GM23338 (cell line): ENCODE measurements around the gene UBE2D3. TPM values are rescaled to one million over a fixed set of nuclear protein-coding genes. Genes with fewer than 3 reads are reported as not detected.

Experiments used
- ATAC-seq: fragments of 200-7000 bp; cut with Tn5 transposase; 3 replicates; pipeline ENCODE4 v1.9.1; 2020
- DNase-seq: peaks from one replicate; pipeline ENCODE4 v3.0.0-alpha.2; 2015; ENCODE audit warnings: low spot score
- H2AFZ ChIP-seq: fragments of 200-600 bp; sonication (generic); 2 replicates; pipeline ENCODE4 v1.8.0; 2016; ENCODE audit warnings: antibody characterized with exemption, mild to moderate bottlenecking, moderate library complexity
- H3F3A ChIP-seq: fragments of 200-600 bp; sonication (generic); replicated peaks from 2 replicates; pipeline ENCODE4 v1.8.0; 2017; ENCODE audit warnings: antibody characterized with exemption, mixed run types, low read depth
- H3K27ac ChIP-seq: fragments of 200-600 bp; sonication (generic); 2 replicates; pipeline ENCODE4 v1.6.1; 2016; ENCODE audit warnings: low read depth
- H3K27me3 ChIP-seq: fragments of 200-600 bp; sonication (generic); 2 replicates; pipeline ENCODE4 v1.8.0; 2016; ENCODE audit warnings: mild to moderate bottlenecking, mixed run types, moderate library complexity; ENCODE audit not compliant: insufficient read depth
- H3K36me3 ChIP-seq: fragments of 200-600 bp; sonication (generic); 2 replicates; pipeline ENCODE4 v1.8.0; 2016; ENCODE audit warnings: mild to moderate bottlenecking; ENCODE audit not compliant: insufficient read depth
- H3K4me1 ChIP-seq: fragments of 200-600 bp; sonication (generic); 2 replicates; pipeline ENCODE4 v1.8.0; 2016; ENCODE audit warnings: mild to moderate bottlenecking, moderate library complexity; ENCODE audit not compliant: insufficient read depth
- H3K4me2 ChIP-seq: fragments of 200-600 bp; sonication (generic); 2 replicates; pipeline ENCODE4 v1.7.1; 2017; ENCODE audit warnings: mixed run types
- H3K4me3 ChIP-seq: fragments of 200-600 bp; sonication (generic); 2 replicates; pipeline ENCODE4 v1.6.1; 2016; ENCODE audit warnings: mixed run types
- H3K79me2 ChIP-seq: fragments of 200-600 bp; sonication (generic); replicated peaks from 2 replicates; pipeline ENCODE4 v1.8.0; 2017; ENCODE audit warnings: mild to moderate bottlenecking; ENCODE audit not compliant: insufficient read depth
- H3K9me2 ChIP-seq: fragments of 200-600 bp; sonication (generic); 2 replicates; pipeline ENCODE4 v1.8.0; 2017; ENCODE audit not compliant: insufficient read depth
- H4K20me1 ChIP-seq: fragments of 200-600 bp; sonication (generic); replicated peaks from 2 replicates; pipeline ENCODE4 v1.8.0; 2017; ENCODE audit warnings: mild to moderate bottlenecking; ENCODE audit not compliant: insufficient read depth
- H3K27ac Mint-ChIP-seq: 2 replicates; pipeline ENCODE4 v1.8.0; 2020; ENCODE audit warnings: inconsistent platforms, mild to moderate bottlenecking, moderate library complexity, mixed read lengths
- H3K27me3 Mint-ChIP-seq: 3 replicates; pipeline ENCODE4 v1.8.0; 2022; ENCODE audit warnings: low read depth, mild to moderate bottlenecking, moderate library complexity, mixed read lengths, inconsistent platforms; ENCODE audit not compliant: insufficient read depth, poor library complexity
- H3K36me3 Mint-ChIP-seq: 3 replicates; pipeline ENCODE4 v1.8.0; 2021; ENCODE audit warnings: low read depth, mild to moderate bottlenecking, inconsistent platforms, moderate library complexity, mixed read lengths
- H3K4me1 Mint-ChIP-seq: 3 replicates; pipeline ENCODE4 v1.8.0; 2020; ENCODE audit warnings: mild to moderate bottlenecking, inconsistent platforms, mixed read lengths
- H3K4me3 Mint-ChIP-seq: 3 replicates; pipeline ENCODE4 v1.8.0; 2021; ENCODE audit warnings: moderate library complexity, mild to moderate bottlenecking, inconsistent platforms, mixed read lengths
- H3K9me3 Mint-ChIP-seq: 3 replicates; pipeline ENCODE4 v1.8.0; 2020; ENCODE audit warnings: moderate library complexity, mild to moderate bottlenecking, inconsistent platforms, mixed read lengths
- CREB1 ChIP-seq: fragments of 250-450 bp; sonication (Bioruptor Pico); IDR thresholded peaks from 2 replicates; pipeline ENCODE4 v1.5.0; 2020; ENCODE audit warnings: low read depth, mild to moderate bottlenecking, moderate library complexity
- CTCF ChIP-seq, 2 experiments: fragments of 200-600 bp in 1 of 2; sonication (generic) in 1 of 2; conservative IDR thresholded peaks; 2 replicates each; pipeline versions ENCODE4 v1.5.1 to v1.6.1; 2016 to 2017; ENCODE audit warnings: antibody characterized with exemption in 2 of 2, low read depth in 2 of 2, mild to moderate bottlenecking in 2 of 2, moderate library complexity in 1 of 2
- ETS1 ChIP-seq: IDR thresholded peaks from 2 replicates; pipeline ENCODE4 v1.6.1; 2016; ENCODE audit warnings: antibody characterized with exemption
- EZH2 ChIP-seq: fragments of 200-600 bp; sonication (generic); IDR thresholded peaks from one replicate; pipeline ENCODE4 v1.8.0; 2017; ENCODE audit warnings: antibody characterized with exemption, mild to moderate bottlenecking, low read depth; ENCODE audit not compliant: unreplicated experiment
- JUNB ChIP-seq: IDR thresholded peaks from one replicate; pipeline ENCODE4 v1.6.1; 2016; ENCODE audit warnings: antibody characterized with exemption; ENCODE audit not compliant: unreplicated experiment
- NANOG ChIP-seq: IDR thresholded peaks from 2 replicates; pipeline ENCODE4 v1.6.1; 2016; ENCODE audit warnings: antibody characterized with exemption, borderline replicate concordance
- STAT1 ChIP-seq: IDR thresholded peaks from one replicate; pipeline ENCODE4 v1.6.1; 2016; ENCODE audit warnings: antibody characterized with exemption; ENCODE audit not compliant: unreplicated experiment
- ZNF114 ChIP-seq: fragments of 250-450 bp; sonication (Bioruptor Pico); IDR thresholded peaks from 2 replicates; pipeline ENCODE4 v1.5.0; 2020; ENCODE audit warnings: mild to moderate bottlenecking, moderate library complexity
- ZNF331 ChIP-seq: fragments of 250-450 bp; sonication (Bioruptor Pico); IDR thresholded peaks from 2 replicates; pipeline ENCODE4 v1.5.0; 2020; ENCODE audit warnings: low read depth, mild to moderate bottlenecking, moderate library complexity
- polyA plus RNA-seq: library from polyadenylated mRNA; unstranded; fragments of >200 nt; fragmentation: Nextera tagmentation; extraction: Ambion mirVana; gene quantifications from 2 replicates; pipeline ENCODE4 v1.2.1, GENCODE V29; 2016
- total RNA-seq: library from RNA; depleted of rRNA; stranded (reverse); fragments of >200 nt; shearing (Covaris generic); gene quantifications from 2 replicates; pipeline ENCODE4 v1.2.3, GENCODE V29; 2014
- TF ChIP-seq, protein P1 (sequence below): fragments of 250-450 bp; sonication (Bioruptor Pico); IDR thresholded peaks from 2 replicates; pipeline ENCODE4 v1.5.0; 2020; ENCODE audit warnings: mild to moderate bottlenecking, moderate library complexity
- TF ChIP-seq, protein P2 (sequence below): IDR thresholded peaks from one replicate; pipeline ENCODE4 v1.6.1; 2018; ENCODE audit warnings: antibody characterized with exemption; ENCODE audit not compliant: unreplicated experiment

UBE2D3 gene
- total and polyA plus RNA-seq, 2 experiments from 2014 or later = 250 to 498 TPM

DNA sequence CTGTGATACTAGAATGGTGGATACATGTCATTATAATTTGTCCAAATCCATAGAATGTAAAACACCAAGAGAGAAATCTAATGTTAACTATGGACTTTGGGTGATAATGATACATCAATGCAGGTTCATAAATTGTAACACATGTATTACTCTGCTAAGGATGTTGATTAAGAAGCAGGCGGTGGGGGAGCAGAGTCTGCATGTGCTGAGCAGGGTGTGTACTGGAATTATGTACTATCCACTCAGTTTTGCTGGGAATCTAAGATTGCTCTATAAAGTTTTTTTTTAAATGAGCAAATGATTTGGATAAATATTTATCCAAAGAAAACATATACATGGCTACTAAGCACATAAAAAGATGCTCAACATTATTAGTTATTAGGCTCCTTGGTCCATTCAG, 51.5 kb downstream of the UBE2D3 start:
- no peaks in the 10 kb centered on the region for H3K9me3 Mint-ChIP-seq

More for the DNA sequence above, 51.5 kb downstream of the UBE2D3 start:
- Mint-ChIP-seq H3K27ac (no peak overlapping the region), H3K4me1 (no peaks in the 10 kb centered on the region), H3K4me3 (no peak overlapping the region), H3K27me3 (no peaks in the 10 kb centered on the region), H3K36me3 (no peaks in the 10 kb centered on the region)
- Histone ChIP-seq H3K79me2 (no peaks in the 10 kb centered on the region), H3K27ac (no peak overlapping the region), H3K9me2 (no peaks in the 10 kb centered on the region), H3K4me1 (no peaks in the 10 kb centered on the region), H3K4me2 (no peak overlapping the region), H3K27me3 (no peaks in the 10 kb centered on the region), H3K36me3 (no peaks in the 10 kb centered on the region), H2AFZ (no peak overlapping the region), H3K4me3 (no peak overlapping the region), H4K20me1 (no peaks in the 10 kb centered on the region), H3F3A (no peaks in the 10 kb centered on the region)
- TF ChIP-seq, protein P1, sequence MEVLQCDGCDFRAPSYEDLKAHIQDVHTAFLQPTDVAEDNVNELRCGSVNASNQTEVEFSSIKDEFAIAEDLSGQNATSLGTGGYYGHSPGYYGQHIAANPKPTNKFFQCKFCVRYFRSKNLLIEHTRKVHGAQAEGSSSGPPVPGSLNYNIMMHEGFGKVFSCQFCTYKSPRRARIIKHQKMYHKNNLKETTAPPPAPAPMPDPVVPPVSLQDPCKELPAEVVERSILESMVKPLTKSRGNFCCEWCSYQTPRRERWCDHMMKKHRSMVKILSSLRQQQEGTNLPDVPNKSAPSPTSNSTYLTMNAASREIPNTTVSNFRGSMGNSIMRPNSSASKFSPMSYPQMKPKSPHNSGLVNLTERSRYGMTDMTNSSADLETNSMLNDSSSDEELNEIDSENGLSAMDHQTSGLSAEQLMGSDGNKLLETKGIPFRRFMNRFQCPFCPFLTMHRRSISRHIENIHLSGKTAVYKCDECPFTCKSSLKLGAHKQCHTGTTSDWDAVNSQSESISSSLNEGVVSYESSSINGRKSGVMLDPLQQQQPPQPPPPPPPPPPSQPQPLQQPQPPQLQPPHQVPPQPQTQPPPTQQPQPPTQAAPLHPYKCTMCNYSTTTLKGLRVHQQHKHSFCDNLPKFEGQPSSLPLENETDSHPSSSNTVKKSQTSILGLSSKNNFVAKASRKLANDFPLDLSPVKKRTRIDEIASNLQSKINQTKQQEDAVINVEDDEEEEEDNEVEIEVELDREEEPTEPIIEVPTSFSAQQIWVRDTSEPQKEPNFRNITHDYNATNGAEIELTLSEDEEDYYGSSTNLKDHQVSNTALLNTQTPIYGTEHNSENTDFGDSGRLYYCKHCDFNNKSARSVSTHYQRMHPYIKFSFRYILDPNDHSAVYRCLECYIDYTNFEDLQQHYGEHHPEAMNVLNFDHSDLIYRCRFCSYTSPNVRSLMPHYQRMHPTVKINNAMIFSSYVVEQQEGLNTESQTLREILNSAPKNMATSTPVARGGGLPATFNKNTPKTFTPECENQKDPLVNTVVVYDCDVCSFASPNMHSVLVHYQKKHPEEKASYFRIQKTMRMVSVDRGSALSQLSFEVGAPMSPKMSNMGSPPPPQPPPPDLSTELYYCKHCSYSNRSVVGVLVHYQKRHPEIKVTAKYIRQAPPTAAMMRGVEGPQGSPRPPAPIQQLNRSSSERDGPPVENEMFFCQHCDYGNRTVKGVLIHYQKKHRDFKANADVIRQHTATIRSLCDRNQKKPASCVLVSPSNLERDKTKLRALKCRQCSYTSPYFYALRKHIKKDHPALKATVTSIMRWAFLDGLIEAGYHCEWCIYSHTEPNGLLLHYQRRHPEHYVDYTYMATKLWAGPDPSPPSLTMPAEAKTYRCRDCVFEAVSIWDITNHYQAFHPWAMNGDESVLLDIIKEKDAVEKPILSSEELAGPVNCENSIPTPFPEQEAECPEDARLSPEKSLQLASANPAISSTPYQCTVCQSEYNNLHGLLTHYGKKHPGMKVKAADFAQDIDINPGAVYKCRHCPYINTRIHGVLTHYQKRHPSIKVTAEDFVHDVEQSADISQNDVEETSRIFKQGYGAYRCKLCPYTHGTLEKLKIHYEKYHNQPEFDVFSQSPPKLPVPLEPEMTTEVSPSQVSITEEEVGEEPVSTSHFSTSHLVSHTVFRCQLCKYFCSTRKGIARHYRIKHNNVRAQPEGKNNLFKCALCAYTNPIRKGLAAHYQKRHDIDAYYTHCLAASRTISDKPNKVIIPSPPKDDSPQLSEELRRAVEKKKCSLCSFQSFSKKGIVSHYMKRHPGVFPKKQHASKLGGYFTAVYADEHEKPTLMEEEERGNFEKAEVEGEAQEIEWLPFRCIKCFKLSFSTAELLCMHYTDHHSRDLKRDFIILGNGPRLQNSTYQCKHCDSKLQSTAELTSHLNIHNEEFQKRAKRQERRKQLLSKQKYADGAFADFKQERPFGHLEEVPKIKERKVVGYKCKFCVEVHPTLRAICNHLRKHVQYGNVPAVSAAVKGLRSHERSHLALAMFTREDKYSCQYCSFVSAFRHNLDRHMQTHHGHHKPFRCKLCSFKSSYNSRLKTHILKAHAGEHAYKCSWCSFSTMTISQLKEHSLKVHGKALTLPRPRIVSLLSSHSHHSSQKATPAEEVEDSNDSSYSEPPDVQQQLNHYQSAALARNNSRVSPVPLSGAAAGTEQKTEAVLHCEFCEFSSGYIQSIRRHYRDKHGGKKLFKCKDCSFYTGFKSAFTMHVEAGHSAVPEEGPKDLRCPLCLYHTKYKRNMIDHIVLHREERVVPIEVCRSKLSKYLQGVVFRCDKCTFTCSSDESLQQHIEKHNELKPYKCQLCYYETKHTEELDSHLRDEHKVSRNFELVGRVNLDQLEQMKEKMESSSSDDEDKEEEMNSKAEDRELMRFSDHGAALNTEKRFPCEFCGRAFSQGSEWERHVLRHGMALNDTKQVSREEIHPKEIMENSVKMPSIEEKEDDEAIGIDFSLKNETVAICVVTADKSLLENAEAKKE = no peak
- TF ChIP-seq CREB1 (CRISPR knock-in tag) (no peak), EZH2 (no peak), CTCF (conservative IDR thresholded peaks at IDR 0.05; ENCODE audit: low read depth in 2 of 2) (no peak), ZNF114 (CRISPR knock-in tag) (no peak), ZNF331 (CRISPR knock-in tag) (no peak), ETS1 (no peak), NANOG (no peak), STAT1 (no peak), JUNB (no peak)
- TF ChIP-seq, protein P2, sequence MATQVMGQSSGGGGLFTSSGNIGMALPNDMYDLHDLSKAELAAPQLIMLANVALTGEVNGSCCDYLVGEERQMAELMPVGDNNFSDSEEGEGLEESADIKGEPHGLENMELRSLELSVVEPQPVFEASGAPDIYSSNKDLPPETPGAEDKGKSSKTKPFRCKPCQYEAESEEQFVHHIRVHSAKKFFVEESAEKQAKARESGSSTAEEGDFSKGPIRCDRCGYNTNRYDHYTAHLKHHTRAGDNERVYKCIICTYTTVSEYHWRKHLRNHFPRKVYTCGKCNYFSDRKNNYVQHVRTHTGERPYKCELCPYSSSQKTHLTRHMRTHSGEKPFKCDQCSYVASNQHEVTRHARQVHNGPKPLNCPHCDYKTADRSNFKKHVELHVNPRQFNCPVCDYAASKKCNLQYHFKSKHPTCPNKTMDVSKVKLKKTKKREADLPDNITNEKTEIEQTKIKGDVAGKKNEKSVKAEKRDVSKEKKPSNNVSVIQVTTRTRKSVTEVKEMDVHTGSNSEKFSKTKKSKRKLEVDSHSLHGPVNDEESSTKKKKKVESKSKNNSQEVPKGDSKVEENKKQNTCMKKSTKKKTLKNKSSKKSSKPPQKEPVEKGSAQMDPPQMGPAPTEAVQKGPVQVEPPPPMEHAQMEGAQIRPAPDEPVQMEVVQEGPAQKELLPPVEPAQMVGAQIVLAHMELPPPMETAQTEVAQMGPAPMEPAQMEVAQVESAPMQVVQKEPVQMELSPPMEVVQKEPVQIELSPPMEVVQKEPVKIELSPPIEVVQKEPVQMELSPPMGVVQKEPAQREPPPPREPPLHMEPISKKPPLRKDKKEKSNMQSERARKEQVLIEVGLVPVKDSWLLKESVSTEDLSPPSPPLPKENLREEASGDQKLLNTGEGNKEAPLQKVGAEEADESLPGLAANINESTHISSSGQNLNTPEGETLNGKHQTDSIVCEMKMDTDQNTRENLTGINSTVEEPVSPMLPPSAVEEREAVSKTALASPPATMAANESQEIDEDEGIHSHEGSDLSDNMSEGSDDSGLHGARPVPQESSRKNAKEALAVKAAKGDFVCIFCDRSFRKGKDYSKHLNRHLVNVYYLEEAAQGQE = no peak
- no peak for ATAC-seq
- no peak for DNase-seq
